ENCODE data around the gene VWA5B1. TPM values are rescaled to one million over a fixed set of nuclear protein-coding genes. Genes with fewer than 3 reads are reported as not detected.

The VWA5B1 gene
- total and polyA plus RNA-seq, 10 of the 15 experiments (the other 5 are each of a cell fraction or from before 2014, with no cell fraction given) = under 0.01 to 0.05 (median 0.01) TPM; not detected in 7

DNA sequence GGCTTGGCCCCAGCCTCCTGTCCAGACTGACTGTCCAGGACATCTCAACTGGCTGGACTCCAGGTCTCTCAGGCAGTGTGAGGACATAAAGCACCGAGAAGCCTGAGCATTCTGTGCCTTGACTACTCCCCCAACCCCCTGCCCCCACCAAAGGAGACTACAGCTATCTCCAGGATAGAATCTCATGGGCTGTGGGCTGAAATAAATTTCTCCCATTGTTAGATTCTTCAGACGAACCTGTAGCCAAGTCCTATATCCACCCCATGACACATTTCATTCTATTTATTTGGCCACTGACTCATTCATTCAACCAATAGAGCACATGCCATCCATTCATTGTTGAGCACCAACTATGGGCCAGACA is 11.4 kb downstream of the VWA5B1 start (continued):
- TF ChIP-seq SIX5 (IDR thresholded peaks at IDR 0.05; ENCODE audit: low read depth, low read length, severe bottlenecking) (no peak), NBN (IDR thresholded peaks at IDR 0.05) (no peak), LARP7 (IDR thresholded peaks at IDR 0.05) (no peak), MTA2 (IDR thresholded peaks at IDR 0.05; ENCODE audit: low read depth) (no peak), ESRRA (IDR thresholded peaks at IDR 0.05; ENCODE audit: low read length) (no peak), IRF4 (IDR thresholded peaks at IDR 0.05; ENCODE audit: low read depth, low read length) (no peak), RFX5 (IDR thresholded peaks at IDR 0.05; ENCODE audit: low read depth, low read length) (no peak)

DNA sequence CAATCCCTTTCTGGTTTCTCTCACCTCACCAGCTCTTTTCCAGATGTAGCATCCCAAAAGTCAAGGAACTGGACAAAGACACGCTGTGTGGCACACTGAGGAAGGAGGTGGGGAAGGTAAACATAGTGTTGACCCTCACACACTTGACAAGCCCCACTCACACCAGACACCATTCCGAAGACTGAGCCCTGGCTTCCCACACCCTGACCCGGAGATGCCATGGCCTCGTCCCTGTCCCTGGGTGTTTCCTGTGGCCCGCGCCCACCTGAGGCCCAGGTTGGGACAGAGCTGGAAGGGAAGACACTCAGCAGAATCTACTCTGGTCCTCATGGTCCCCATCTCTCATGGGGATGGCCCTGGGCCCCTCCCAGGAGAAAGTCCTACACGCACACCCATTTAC is 16.4 kb downstream of the VWA5B1 start:
- intact Hi-C loops (cut with micrococcal nuclease; ENCODE audit: unreplicated experiment) (no loop called here), in situ Hi-C loops (cut with MboI) (no loop called here)
- CTCF ChIA-PET = no interaction called here
- BruUV-seq (replicated peaks) = no TSS peak
- Histone ChIP-seq H2AFZ (ENCODE audit: control insufficient read depth, low read depth, low read length) (no peak overlapping the region), H3K9ac (ENCODE audit: control insufficient read depth, insufficient read depth, low read length) (no peak overlapping the region), H3K79me2 (ENCODE audit: control insufficient read depth, insufficient read depth, low read length) (no peaks in the 10 kb centered on the region), H3K9me3 (replicated peaks; ENCODE audit: control insufficient read depth, insufficient read depth, low read length) (no peaks in the 10 kb centered on the region), H3K36me3 (ENCODE audit: control insufficient read depth in 2 of 2, insufficient read depth in 2 of 2, low read length in 1 of 2) (no peaks in the 10 kb centered on the region), H3K27ac (ENCODE audit: control insufficient read depth, insufficient read depth) (no peak overlapping the region), H3K4me3 (no peak overlapping the region), H3K27me3 (replicated peaks in 1 of 2; ENCODE audit: control insufficient read depth in 2 of 2, insufficient read depth in 2 of 2, low read length in 1 of 2) (no peaks in the 10 kb centered on the region; a peak in 2 of 4 replicates), H3K4me1 (ENCODE audit: control insufficient read depth, insufficient read depth, low read length) (no peaks in the 10 kb centered on the region), H3K4me2 (ENCODE audit: control insufficient read depth, insufficient read depth) (no peak overlapping the region), H4K20me1 (ENCODE audit: control insufficient read depth, insufficient read depth) (no peaks in the 10 kb centered on the region)
- ATAC-seq (no peak), DNase-seq (ENCODE audit: low read depth, low spot score) (no peak), FAIRE-seq (no peak)
- TF ChIP-seq SMAD5 (IDR thresholded peaks at IDR 0.05; ENCODE audit: low read depth) (no peak), JUNB (IDR thresholded peaks at IDR 0.05) (no peak), IKZF1 (conservative IDR thresholded peaks at IDR 0.05) (no peak), NFXL1 (IDR thresholded peaks at IDR 0.05; ENCODE audit: borderline replicate concordance) (no peak), POU2F2 (IDR thresholded peaks at IDR 0.05; ENCODE audit: borderline replicate concordance, low read depth, low read length) (no peak)
- TF ChIP-seq, protein P1, sequence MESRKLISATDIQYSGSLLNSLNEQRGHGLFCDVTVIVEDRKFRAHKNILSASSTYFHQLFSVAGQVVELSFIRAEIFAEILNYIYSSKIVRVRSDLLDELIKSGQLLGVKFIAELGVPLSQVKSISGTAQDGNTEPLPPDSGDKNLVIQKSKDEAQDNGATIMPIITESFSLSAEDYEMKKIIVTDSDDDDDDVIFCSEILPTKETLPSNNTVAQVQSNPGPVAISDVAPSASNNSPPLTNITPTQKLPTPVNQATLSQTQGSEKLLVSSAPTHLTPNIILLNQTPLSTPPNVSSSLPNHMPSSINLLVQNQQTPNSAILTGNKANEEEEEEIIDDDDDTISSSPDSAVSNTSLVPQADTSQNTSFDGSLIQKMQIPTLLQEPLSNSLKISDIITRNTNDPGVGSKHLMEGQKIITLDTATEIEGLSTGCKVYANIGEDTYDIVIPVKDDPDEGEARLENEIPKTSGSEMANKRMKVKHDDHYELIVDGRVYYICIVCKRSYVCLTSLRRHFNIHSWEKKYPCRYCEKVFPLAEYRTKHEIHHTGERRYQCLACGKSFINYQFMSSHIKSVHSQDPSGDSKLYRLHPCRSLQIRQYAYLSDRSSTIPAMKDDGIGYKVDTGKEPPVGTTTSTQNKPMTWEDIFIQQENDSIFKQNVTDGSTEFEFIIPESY (IDR thresholded peaks at IDR 0.05) = no peak
- TF ChIP-seq, protein P2, sequence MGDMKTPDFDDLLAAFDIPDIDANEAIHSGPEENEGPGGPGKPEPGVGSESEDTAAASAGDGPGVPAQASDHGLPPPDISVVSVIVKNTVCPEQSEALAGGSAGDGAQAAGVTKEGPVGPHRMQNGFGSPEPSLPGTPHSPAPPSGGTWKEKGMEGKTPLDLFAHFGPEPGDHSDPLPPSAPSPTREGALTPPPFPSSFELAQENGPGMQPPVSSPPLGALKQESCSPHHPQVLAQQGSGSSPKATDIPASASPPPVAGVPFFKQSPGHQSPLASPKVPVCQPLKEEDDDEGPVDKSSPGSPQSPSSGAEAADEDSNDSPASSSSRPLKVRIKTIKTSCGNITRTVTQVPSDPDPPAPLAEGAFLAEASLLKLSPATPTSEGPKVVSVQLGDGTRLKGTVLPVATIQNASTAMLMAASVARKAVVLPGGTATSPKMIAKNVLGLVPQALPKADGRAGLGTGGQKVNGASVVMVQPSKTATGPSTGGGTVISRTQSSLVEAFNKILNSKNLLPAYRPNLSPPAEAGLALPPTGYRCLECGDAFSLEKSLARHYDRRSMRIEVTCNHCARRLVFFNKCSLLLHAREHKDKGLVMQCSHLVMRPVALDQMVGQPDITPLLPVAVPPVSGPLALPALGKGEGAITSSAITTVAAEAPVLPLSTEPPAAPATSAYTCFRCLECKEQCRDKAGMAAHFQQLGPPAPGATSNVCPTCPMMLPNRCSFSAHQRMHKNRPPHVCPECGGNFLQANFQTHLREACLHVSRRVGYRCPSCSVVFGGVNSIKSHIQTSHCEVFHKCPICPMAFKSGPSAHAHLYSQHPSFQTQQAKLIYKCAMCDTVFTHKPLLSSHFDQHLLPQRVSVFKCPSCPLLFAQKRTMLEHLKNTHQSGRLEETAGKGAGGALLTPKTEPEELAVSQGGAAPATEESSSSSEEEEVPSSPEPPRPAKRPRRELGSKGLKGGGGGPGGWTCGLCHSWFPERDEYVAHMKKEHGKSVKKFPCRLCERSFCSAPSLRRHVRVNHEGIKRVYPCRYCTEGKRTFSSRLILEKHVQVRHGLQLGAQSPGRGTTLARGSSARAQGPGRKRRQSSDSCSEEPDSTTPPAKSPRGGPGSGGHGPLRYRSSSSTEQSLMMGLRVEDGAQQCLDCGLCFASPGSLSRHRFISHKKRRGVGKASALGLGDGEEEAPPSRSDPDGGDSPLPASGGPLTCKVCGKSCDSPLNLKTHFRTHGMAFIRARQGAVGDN (IDR thresholded peaks at IDR 0.05) = no peak
- RAD21 ChIA-PET (ENCODE audit: unreplicated experiment) = no interaction called here
- 48% methylated on average over 7 of the region's 7 CpGs for WGBS (ENCODE audit: insufficient coverage, insufficient replicate concordance, low lambda C conversion rate, missing lambda C conversion rate)
- SMC1A ChIA-PET (ENCODE audit: uncharacterized antibody, unreplicated experiment) = no interaction called here
- POLR2A ChIA-PET = no interaction called here
